GM12801 (cell line): ENCODE data around the gene STAU1.

Source experiments
- CTCF ChIP-seq: IDR thresholded peaks from one replicate; pipeline ENCODE4 v1.5.1; 2011; ENCODE audit warnings: control low read depth; ENCODE audit not compliant: insufficient read length; ENCODE audit errors: extremely low read depth

Gene STAU1

GRCh38 chr20:49091104-49091503 is 97.0 kb downstream of the STAU1 start:
- TF ChIP-seq CTCF = no peak

- no peak for TF ChIP-seq CTCF
Measured at GRCh38 chr20:49078310-49078709, 109.8 kb downstream of the STAU1 start.

- no peak for TF ChIP-seq CTCF
Measured at GRCh38 chr20:49074521-49074920, 113.6 kb downstream of the STAU1 start.
